WTC11 (cell line): ENCODE measurements around the gene AK5.

Experiments used
- CTCF ChIP-seq: fragments of 200-600 bp; IDR thresholded peaks from 2 replicates; pipeline ENCODE4 v1.8.0; 2022; ENCODE audit warnings: antibody characterized with exemption
- E2F4 ChIP-seq: sonication (generic); formaldehyde crosslinking; IDR thresholded peaks from 2 replicates; pipeline ENCODE4 v1.8.1; 2022; ENCODE audit warnings: low read depth, mild to moderate bottlenecking, moderate library complexity, missing genetic modification reagents, borderline replicate concordance
- HMGXB4 ChIP-seq: sonication (generic); formaldehyde crosslinking; IDR thresholded peaks from 2 replicates; pipeline ENCODE4 v1.8.1; 2023; ENCODE audit warnings: mild to moderate bottlenecking, moderate library complexity, missing genetic modification reagents
- MAX ChIP-seq: sonication (generic); formaldehyde crosslinking; IDR thresholded peaks from 2 replicates; pipeline ENCODE4 v1.8.0; 2022; ENCODE audit warnings: mild to moderate bottlenecking, missing genetic modification reagents
- ZMAT4 ChIP-seq: fragments of 250-450 bp; sonication (Bioruptor Pico); IDR thresholded peaks from 2 replicates; pipeline ENCODE4 v1.9.0; 2021; ENCODE audit warnings: mild to moderate bottlenecking

- TF ChIP-seq CTCF (peak; percentile 34; the same call in 1 of the 2 replicates), E2F4 (CRISPR knock-in tag) (no peak), ZMAT4 (CRISPR knock-in tag) (no peak), HMGXB4 (CRISPR knock-in tag) (no peak), MAX (CRISPR knock-in tag) (no peak)
Observed at GRCh38 chr1:77416692-77417450, 135.1 kb downstream of the AK5 start.
